Subcutaneous adipose tissue (tissue), 4 donors: ENCODE results near the gene BMP8A. TPM values are rescaled to one million over a fixed set of nuclear protein-coding genes. Genes with fewer than 3 reads are reported as not detected.

Source experiments
- CTCF ChIP-seq: fragments of 450-650 bp; IDR thresholded peaks from one replicate; pipeline ENCODE4 v1.5.1; 2016; ENCODE audit warnings: low read depth, mild to moderate bottlenecking, control low read depth, antibody characterized with exemption, moderate library complexity
- small RNA-seq: library from RNA; depleted of rRNA; stranded (forward); fragments of <200 nt; gene quantifications from one replicate; pipeline ENCODE3, GENCODE V24; 2016
- total RNA-seq, 4 donors: library from RNA; depleted of rRNA; stranded (reverse); fragments of >200 nt; gene quantifications; one replicate each; pipeline ENCODE4 v1.1.0, GENCODE V29; 2016

BMP8A gene
- total RNA-seq, 4 donors from 2014 or later: not detected

GRCh38 chr1:39572379-39573096 is 81.1 kb downstream of the BMP8A start:
- no peak for TF ChIP-seq CTCF

GRCh38 chr1:39573097-39573465 is 81.6 kb downstream of the BMP8A start:
- TF ChIP-seq CTCF: no peak

- TF ChIP-seq CTCF: no peak
Observed at GRCh38 chr1:39573736-39574624, 82.5 kb downstream of the BMP8A start.

GRCh38 chr1:39574646-39575045 is 83.2 kb downstream of the BMP8A start:
- TF ChIP-seq CTCF: no peak

Small RNA genes lying within 50 kb of the gene (small RNA-seq; reads per million reads assigned to genes)
- 11.0 reads per million, percentile 91 among the genes with 10 or more reads in this experiment for gene SNORA55

Other genes with a start within 250 kb of the BMP8A start
- gene PABPC4, start 85.2 kb downstream of the BMP8A start, total RNA-seq: 100 to 1,000 TPM; 157 to 406 (median 204) TPM
- gene HEYL, start 148.0 kb downstream of the BMP8A start, total RNA-seq: 1 to 10 TPM; 1.2 to 7.7 (median 4.6) TPM
- not detected for gene NT5C1A, start 180.5 kb downstream of the BMP8A start, total RNA-seq
- not detected for gene HPCAL4, start 199.8 kb downstream of the BMP8A start, total RNA-seq
- gene PPIE, start 247.2 kb downstream of the BMP8A start, total RNA-seq: 10 to 100 TPM; 26.6 to 35.6 (median 29.8) TPM